Loucy (cell line): ENCODE data around the gene SLC39A11.
"Not testable (repeated sequence)": the region's sequence is repeated elsewhere in the genome, so short reads cannot be mapped to it uniquely, and the experiment has no call there.

Source experiments
- H2AFZ ChIP-seq: fragments of 200-600 bp; sonication (generic); 2 replicates; pipeline ENCODE4 v1.6.0; 2016; ENCODE audit warnings: antibody characterized with exemption, mild to moderate bottlenecking, low read length, moderate library complexity
- H3F3A ChIP-seq: fragments of 200-600 bp; 2 replicates; pipeline ENCODE4 v1.6.0; 2016; ENCODE audit warnings: antibody characterized with exemption, low read depth, mild to moderate bottlenecking
- H3K27me3 ChIP-seq: fragments of 200-600 bp; sonication (generic); 2 replicates; pipeline ENCODE4 v1.6.1; 2014; ENCODE audit warnings: low read length, mild to moderate bottlenecking; ENCODE audit not compliant: insufficient read depth, poor library complexity, severe bottlenecking
- H3K36me3 ChIP-seq: fragments of 200-600 bp; sonication (generic); 2 replicates; pipeline ENCODE4 v1.6.1; 2016; ENCODE audit warnings: low read length; ENCODE audit not compliant: insufficient read depth
- H3K4me1 ChIP-seq: fragments of 200-600 bp; sonication (generic); 2 replicates; pipeline ENCODE4 v1.5.1; 2014; ENCODE audit warnings: low read length, mild to moderate bottlenecking; ENCODE audit not compliant: insufficient read depth, poor library complexity, severe bottlenecking
- H3K4me2 ChIP-seq: fragments of 200-600 bp; sonication (generic); 2 replicates; pipeline ENCODE4 v1.6.0; 2014; ENCODE audit warnings: antibody characterized with exemption, low read length, low read depth, mild to moderate bottlenecking; ENCODE audit not compliant: poor library complexity, severe bottlenecking
- H3K4me3 ChIP-seq: fragments of 200-600 bp; sonication (generic); 2 replicates; pipeline ENCODE4 v1.5.1; 2014; ENCODE audit warnings: low read length, mild to moderate bottlenecking, mixed read lengths; ENCODE audit not compliant: poor library complexity, severe bottlenecking
- H3K79me2 ChIP-seq: fragments of 200-600 bp; sonication (generic); 2 replicates; pipeline ENCODE4 v1.6.1; 2014; ENCODE audit warnings: low read length; ENCODE audit not compliant: insufficient read depth
- H3K9ac ChIP-seq: fragments of 200-600 bp; sonication (generic); 2 replicates; pipeline ENCODE4 v1.6.0; 2014; ENCODE audit warnings: mild to moderate bottlenecking, low read depth, low read length, moderate library complexity; ENCODE audit not compliant: poor library complexity, severe bottlenecking
- H3K9me2 ChIP-seq: fragments of 200-600 bp; sonication (generic); replicated peaks from 2 replicates; pipeline ENCODE4 v1.6.1; 2016; ENCODE audit warnings: low read depth, low read length, mixed read lengths
- H3K9me3 ChIP-seq: fragments of 200-600 bp; sonication (generic); 2 replicates; pipeline ENCODE4 v1.6.1; 2014; ENCODE audit warnings: mild to moderate bottlenecking, antibody characterized with exemption, low read length, low read depth; ENCODE audit not compliant: insufficient read depth
- H4K20me1 ChIP-seq: fragments of 200-600 bp; sonication (generic); 2 replicates; pipeline ENCODE4 v1.6.0; 2014; ENCODE audit warnings: antibody characterized with exemption, low read length, mild to moderate bottlenecking; ENCODE audit not compliant: insufficient read depth, poor library complexity, severe bottlenecking
- EZH2phosphoT487 ChIP-seq: fragments of 200-600 bp; IDR thresholded peaks from 2 replicates; pipeline ENCODE4 v1.6.1; 2018; ENCODE audit warnings: antibody characterized with exemption, mild to moderate bottlenecking, moderate library complexity, borderline replicate concordance
- TF ChIP-seq, protein P1 (sequence below): fragments of 200-600 bp; sonication (generic); conservative IDR thresholded peaks from 2 replicates; pipeline ENCODE4 v1.5.1; 2014; ENCODE audit warnings: mild to moderate bottlenecking, antibody characterized with exemption, low read length

Gene SLC39A11

DNA sequence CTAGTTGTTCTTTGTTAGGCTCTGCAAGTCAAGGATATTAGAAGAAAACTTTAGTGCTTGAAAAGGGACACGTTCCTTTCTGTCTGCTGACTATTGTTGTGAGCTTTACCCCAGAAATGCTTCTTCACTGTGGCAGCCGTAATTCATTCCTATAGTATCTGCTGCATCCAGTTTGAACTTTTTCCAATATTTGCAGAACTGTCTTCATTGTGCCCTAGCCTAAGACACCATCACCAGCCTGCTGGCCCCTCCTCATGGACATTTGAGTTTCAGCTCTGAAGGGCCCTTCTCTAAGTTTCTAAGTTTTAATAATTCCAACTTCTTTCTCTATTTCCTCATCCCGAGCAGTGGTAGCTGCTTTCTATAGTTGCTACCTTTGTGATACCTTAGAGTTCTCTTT, 91.7 kb downstream of the SLC39A11 start:
- H3K4me1 ChIP-seq = peaks cover 13% of the 10 kb centered on the region

DNA sequence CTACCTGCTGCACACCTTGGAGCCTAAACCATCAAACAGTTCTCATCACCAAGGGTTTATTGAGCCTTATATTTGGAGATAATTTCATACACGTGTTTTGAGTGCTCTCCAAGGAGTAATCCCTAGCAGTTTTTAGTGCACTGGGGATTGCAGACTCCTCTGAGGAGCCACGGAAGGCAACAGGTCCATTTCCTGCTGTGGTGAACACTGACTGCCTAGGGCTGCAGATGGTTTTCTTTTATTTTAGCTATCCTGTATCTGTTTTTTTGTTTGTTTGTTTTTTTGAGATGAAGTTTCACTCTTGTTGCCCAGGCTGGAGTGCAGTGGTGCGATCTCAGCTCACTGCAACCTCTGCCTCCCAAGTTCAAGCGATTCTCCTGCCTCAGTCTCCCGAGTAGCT, 93.0 kb downstream of the SLC39A11 start:
- not testable (repeated sequence) for H3K27me3 ChIP-seq, H3K79me2 ChIP-seq, H2AFZ ChIP-seq, H3F3A ChIP-seq, H3K36me3 ChIP-seq, H3K9me2 ChIP-seq, H3K4me2 ChIP-seq, H3K4me3 ChIP-seq, H3K9ac ChIP-seq, H3K9me3 ChIP-seq, H4K20me1 ChIP-seq
- peaks cover 13% of the 10 kb centered on the region for H3K4me1 ChIP-seq

More for the DNA sequence above, 91.7 kb downstream of the SLC39A11 start:
- Histone ChIP-seq H3K4me3 (no peak overlapping the region), H3K9me2 (no peaks in the 10 kb centered on the region), H3K79me2 (peaks cover 3% of the 10 kb centered on the region; the same call in 1 of the 2 replicates), H3K9ac (no peak overlapping the region), H3K9me3 (no peaks in the 10 kb centered on the region), H3K36me3 (no peaks in the 10 kb centered on the region), H2AFZ (no peak overlapping the region), H4K20me1 (no peaks in the 10 kb centered on the region), H3F3A (no peaks in the 10 kb centered on the region), H3K4me2 (no peak overlapping the region), H3K27me3 (no peaks in the 10 kb centered on the region)
- no peak for TF ChIP-seq EZH2phosphoT487
- TF ChIP-seq, protein P1, sequence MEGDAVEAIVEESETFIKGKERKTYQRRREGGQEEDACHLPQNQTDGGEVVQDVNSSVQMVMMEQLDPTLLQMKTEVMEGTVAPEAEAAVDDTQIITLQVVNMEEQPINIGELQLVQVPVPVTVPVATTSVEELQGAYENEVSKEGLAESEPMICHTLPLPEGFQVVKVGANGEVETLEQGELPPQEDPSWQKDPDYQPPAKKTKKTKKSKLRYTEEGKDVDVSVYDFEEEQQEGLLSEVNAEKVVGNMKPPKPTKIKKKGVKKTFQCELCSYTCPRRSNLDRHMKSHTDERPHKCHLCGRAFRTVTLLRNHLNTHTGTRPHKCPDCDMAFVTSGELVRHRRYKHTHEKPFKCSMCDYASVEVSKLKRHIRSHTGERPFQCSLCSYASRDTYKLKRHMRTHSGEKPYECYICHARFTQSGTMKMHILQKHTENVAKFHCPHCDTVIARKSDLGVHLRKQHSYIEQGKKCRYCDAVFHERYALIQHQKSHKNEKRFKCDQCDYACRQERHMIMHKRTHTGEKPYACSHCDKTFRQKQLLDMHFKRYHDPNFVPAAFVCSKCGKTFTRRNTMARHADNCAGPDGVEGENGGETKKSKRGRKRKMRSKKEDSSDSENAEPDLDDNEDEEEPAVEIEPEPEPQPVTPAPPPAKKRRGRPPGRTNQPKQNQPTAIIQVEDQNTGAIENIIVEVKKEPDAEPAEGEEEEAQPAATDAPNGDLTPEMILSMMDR = no peak

DNA sequence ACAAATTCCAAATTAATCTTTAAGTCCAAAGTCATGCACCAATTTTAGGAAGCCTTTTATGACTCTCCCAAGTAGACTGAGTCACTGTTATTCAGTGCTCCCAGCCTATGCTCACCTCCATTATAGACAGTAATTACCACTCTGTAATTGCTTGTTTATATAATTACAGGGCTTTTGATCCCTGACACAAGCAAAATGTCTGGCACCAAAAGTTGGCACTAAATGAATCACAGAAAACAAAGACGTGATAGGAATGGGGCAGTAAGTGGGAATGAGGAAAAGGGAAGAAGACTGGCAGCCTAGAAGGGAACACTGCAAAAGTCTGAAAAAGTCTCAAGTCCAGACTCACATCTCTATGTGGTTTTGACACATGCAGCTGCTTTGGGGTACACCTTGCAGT, 94.1 kb downstream of the SLC39A11 start:
- Histone ChIP-seq H3K9me2 (no peaks in the 10 kb centered on the region), H3K9me3 (no peaks in the 10 kb centered on the region), H3F3A (no peaks in the 10 kb centered on the region), H3K27me3 (no peaks in the 10 kb centered on the region), H3K9ac (no peak overlapping the region), H3K4me3 (no peak overlapping the region), H3K4me2 (no peak overlapping the region), H4K20me1 (no peaks in the 10 kb centered on the region), H3K36me3 (no peaks in the 10 kb centered on the region), H3K4me1 (peaks cover 13% of the 10 kb centered on the region), H3K79me2 (no peaks in the 10 kb centered on the region), H2AFZ (no peak overlapping the region)
- TF ChIP-seq, protein P1 = no peak
- no peak for TF ChIP-seq EZH2phosphoT487

DNA sequence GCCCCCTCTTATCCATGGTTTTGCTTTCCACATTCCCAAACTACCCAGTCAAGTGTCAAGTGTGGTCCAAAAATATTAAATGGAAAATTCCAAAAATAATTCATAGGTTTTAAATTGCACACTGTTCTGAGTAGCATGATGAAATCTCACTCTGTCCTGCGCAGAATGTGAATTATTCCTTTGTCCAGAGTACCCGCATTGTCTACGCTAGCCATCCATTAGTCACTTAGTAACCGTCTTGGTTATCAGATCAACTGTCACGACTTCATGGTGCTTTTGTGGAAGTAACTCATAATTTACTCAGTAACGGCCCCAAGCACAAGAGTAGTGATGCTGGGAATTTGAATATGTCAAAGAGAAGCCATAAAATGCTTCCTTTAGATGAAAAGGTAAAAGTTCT, 94.9 kb downstream of the SLC39A11 start:
- Histone ChIP-seq H2AFZ (no peak overlapping the region), H3K9me3 (no peaks in the 10 kb centered on the region), H3K27me3 (no peaks in the 10 kb centered on the region), H3K4me1 (peaks cover 21% of the 10 kb centered on the region), H3K36me3 (no peaks in the 10 kb centered on the region), H3K79me2 (no peaks in the 10 kb centered on the region), H4K20me1 (no peaks in the 10 kb centered on the region), H3F3A (no peaks in the 10 kb centered on the region), H3K4me3 (no peak overlapping the region), H3K9ac (no peak overlapping the region), H3K9me2 (no peaks in the 10 kb centered on the region), H3K4me2 (no peak overlapping the region)
- TF ChIP-seq EZH2phosphoT487 = no peak
- TF ChIP-seq, protein P1 = no peak
